Left lung (tissue), 10 donors: ENCODE measurements around the gene NEGR1. TPM values are rescaled to one million over a fixed set of nuclear protein-coding genes. Genes with fewer than 3 reads are reported as not detected.

Experiments
- ATAC-seq: fragments of 200-7000 bp; cut with Tn5 transposase; one replicate; pipeline ENCODE4 v1.9.1; 2020; ENCODE audit warnings: moderate library complexity
- DNase-seq, 4 donors: peaks; one replicate each; pipeline ENCODE4 v3.0.0-alpha.2; 2013 to 2020
- H3K27ac ChIP-seq, 2 donors: fragments of 200-600 bp; sonication (generic) in 1 of 2; one replicate each; pipeline versions ENCODE4 v1.5.0 to v1.8.0; 2020 to 2021
- H3K27me3 ChIP-seq, 2 donors: fragments of 200-600 bp; sonication (generic) in 1 of 2; one replicate each; pipeline versions ENCODE4 v1.5.0 to v1.8.0; 2020 to 2021
- H3K36me3 ChIP-seq, 2 donors: fragments of 200-600 bp; sonication (generic) in 1 of 2; one replicate each; pipeline versions ENCODE4 v1.5.0 to v1.8.0; 2020 to 2021
- H3K4me1 ChIP-seq, 2 donors: fragments of 200-600 bp; one replicate each; pipeline ENCODE4 v1.8.0; 2021
- H3K4me3 ChIP-seq, 2 donors: fragments of 200-600 bp; sonication (generic) in 1 of 2; one replicate each; pipeline versions ENCODE4 v1.5.0 to v1.8.0; 2020 to 2021; ENCODE audit warnings: mild to moderate bottlenecking in 1 of 2
- H3K9me3 ChIP-seq, 2 donors: fragments of 200-600 bp; sonication (generic) in 1 of 2; one replicate each; pipeline versions ENCODE4 v1.5.0 to v1.8.0; 2020 to 2021
- CTCF ChIP-seq, 2 donors: fragments of 200-600 bp; sonication (generic) in 1 of 2; IDR thresholded peaks; one replicate each; pipeline versions ENCODE4 v1.5.0 to v1.8.0; 2021; ENCODE audit warnings: antibody characterized with exemption in 2 of 2
- intact Hi-C, 2 donors: fragments of 100-400 bp; cut with DNase I; formaldehyde crosslinking; loops; one replicate each; pipeline versions ENCODE4 v1.11.2 to v1.14.2; 2022
- polyA plus RNA-seq, 6 donors: library from polyadenylated mRNA; unstranded; fragments of 120-200 nt; gene quantifications; one replicate each; pipeline ENCODE4 v1.2.1, GENCODE V29; 2013; ENCODE audit not compliant: insufficient read length in 6 of 6
- total RNA-seq, 2 donors: library from RNA; stranded (reverse); fragmentation: NEBNext Ultra II Directional; extraction: Animal tissue kit (Norgen Biotek cat#: 25700); gene quantifications; one replicate each; pipeline ENCODE4 v1.2.1, GENCODE V29; 2021
- donor health status: DM: no; HTN: yes; CAD: no.
- donor health status: DM: no; HTN: no; CAD: no.

NEGR1 gene
- total and polyA plus RNA-seq, 8 donors: 2.4 to 5.7 (median 3.5) TPM

- H3K4me3 ChIP-seq: no peak overlapping the region
- H3K27ac ChIP-seq: no peak overlapping the region
- TF ChIP-seq CTCF (IDR thresholded peaks at IDR 0.05): no peak
- no peaks in the 10 kb centered on the region for H3K4me1 ChIP-seq
- DNase-seq: no peak
- no peaks in the 10 kb centered on the region for H3K9me3 ChIP-seq
- H3K36me3 ChIP-seq: no peaks in the 10 kb centered on the region
- intact Hi-C loops: no loop called here
- no peaks in the 10 kb centered on the region for H3K27me3 ChIP-seq
- ATAC-seq: no peak
Observed at GRCh38 chr1:71780681-71781080, 501.7 kb downstream of the NEGR1 start.

- H3K27ac ChIP-seq: no peak overlapping the region
- intact Hi-C loops: no loop called here
- no peak for ATAC-seq
Observed at GRCh38 chr1:71778940-71779339, 503.4 kb downstream of the NEGR1 start.

GRCh38 chr1:71777094-71777493 lies 505.2 kb downstream of the NEGR1 start:
- H3K27ac ChIP-seq: no peak overlapping the region
- TF ChIP-seq CTCF (IDR thresholded peaks at IDR 0.05): no peak
- no peaks in the 10 kb centered on the region for H3K36me3 ChIP-seq
- H3K27me3 ChIP-seq: no peaks in the 10 kb centered on the region
- intact Hi-C loops: no loop called here
- H3K4me3 ChIP-seq: no peak overlapping the region
- H3K4me1 ChIP-seq: no peaks in the 10 kb centered on the region
- no peak for ATAC-seq
- DNase-seq: no peak
- no peaks in the 10 kb centered on the region for H3K9me3 ChIP-seq

More at GRCh38 chr1:71778940-71779339, 503.4 kb downstream of the NEGR1 start:
- Histone ChIP-seq H3K4me1 (no peaks in the 10 kb centered on the region), H3K36me3 (no peaks in the 10 kb centered on the region), H3K27me3 (no peaks in the 10 kb centered on the region), H3K4me3 (no peak overlapping the region), H3K9me3 (no peaks in the 10 kb centered on the region)
- DNase-seq: no peak
- no peak for TF ChIP-seq CTCF (IDR thresholded peaks at IDR 0.05)

- no peaks in the 10 kb centered on the region for H3K9me3 ChIP-seq
- ATAC-seq (no peak), DNase-seq (no peak)
- H3K27ac ChIP-seq: no peak overlapping the region
- H3K27me3 ChIP-seq: no peaks in the 10 kb centered on the region
- intact Hi-C loops: no loop called here
- H3K4me3 ChIP-seq: no peak overlapping the region
- no peaks in the 10 kb centered on the region for H3K36me3 ChIP-seq
- TF ChIP-seq CTCF (IDR thresholded peaks at IDR 0.05): no peak
- no peaks in the 10 kb centered on the region for H3K4me1 ChIP-seq
Observed at GRCh38 chr1:71774705-71775104, 507.6 kb downstream of the NEGR1 start.

GRCh38 chr1:71770121-71770520 lies 512.2 kb downstream of the NEGR1 start:
- no peaks in the 10 kb centered on the region for H3K4me1 ChIP-seq
- no peaks in the 10 kb centered on the region for H3K27me3 ChIP-seq

More at GRCh38 chr1:71770121-71770520, 512.2 kb downstream of the NEGR1 start:
- no peak for TF ChIP-seq CTCF (IDR thresholded peaks at IDR 0.05)
- Histone ChIP-seq H3K36me3 (no peaks in the 10 kb centered on the region), H3K27ac (no peak overlapping the region), H3K4me3 (no peak overlapping the region), H3K9me3 (peaks cover 0 to 7% of the 10 kb centered on the region in 2 donors)
- ATAC-seq (no peak), DNase-seq (no peak)
- intact Hi-C loops: no loop called here
